GM18519 (cell line): ENCODE measurements around the gene GPR108.
"Not testable (repeated sequence)": the region's sequence is repeated elsewhere in the genome, so short reads cannot be mapped to it uniquely, and the experiment has no call there.

Experiments used
- ATAC-seq: cut with Tn5 transposase; IDR thresholded peaks from one replicate; pipeline ENCODE4 v1.9.1; 2021; ENCODE audit warnings: mild to moderate bottlenecking, moderate library complexity; ENCODE audit not compliant: unreplicated experiment, low FRiP score

GPR108 gene

GRCh38 chr19:6762253-6762797, 24.9 kb upstream of the GPR108 start:
- not testable (repeated sequence) for ATAC-seq

- no peak for ATAC-seq
These were observed 23.8 kb upstream of the GPR108 start for GRCh38 chr19:6761053-6761676.

DNA sequence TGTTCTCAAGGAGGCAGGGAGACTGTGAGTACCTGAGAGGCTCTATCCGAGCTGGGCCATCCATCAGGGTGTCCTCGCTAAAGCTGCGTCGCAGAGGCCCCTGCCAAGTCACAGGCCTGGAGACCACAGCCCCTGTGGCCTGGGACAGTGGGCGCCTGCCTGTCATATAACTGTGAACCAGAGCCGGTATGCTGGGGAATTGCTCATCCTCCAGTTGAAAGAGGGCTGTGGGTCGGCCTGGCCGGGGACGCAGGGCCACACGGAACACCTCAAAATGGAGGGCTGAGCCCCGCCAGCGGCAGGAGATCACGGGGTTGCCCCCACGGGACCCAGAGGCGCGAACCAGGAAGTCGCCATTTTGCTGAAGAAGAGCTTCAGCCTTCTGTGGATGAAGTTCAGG, 23.2 kb upstream of the GPR108 start:
- no peak for ATAC-seq

GRCh38 chr19:6754653-6755463, 17.5 kb upstream of the GPR108 start:
- ATAC-seq, result no peak

GRCh38 chr19:6754136-6754535, 16.8 kb upstream of the GPR108 start:
- ATAC-seq, result no peak

GRCh38 chr19:6753178-6754031, 16.0 kb upstream of the GPR108 start:
- ATAC-seq, result no peak

GRCh38 chr19:6752256-6753177, 15.1 kb upstream of the GPR108 start:
- no peak for ATAC-seq

- ATAC-seq, result no peak
These were observed 13.8 kb upstream of the GPR108 start for GRCh38 chr19:6751189-6751588.

GRCh38 chr19:6750062-6750461, 12.7 kb upstream of the GPR108 start:
- no peak for ATAC-seq

- ATAC-seq, result not testable (repeated sequence)
These were observed 11.2 kb upstream of the GPR108 start for GRCh38 chr19:6748543-6748942.

DNA sequence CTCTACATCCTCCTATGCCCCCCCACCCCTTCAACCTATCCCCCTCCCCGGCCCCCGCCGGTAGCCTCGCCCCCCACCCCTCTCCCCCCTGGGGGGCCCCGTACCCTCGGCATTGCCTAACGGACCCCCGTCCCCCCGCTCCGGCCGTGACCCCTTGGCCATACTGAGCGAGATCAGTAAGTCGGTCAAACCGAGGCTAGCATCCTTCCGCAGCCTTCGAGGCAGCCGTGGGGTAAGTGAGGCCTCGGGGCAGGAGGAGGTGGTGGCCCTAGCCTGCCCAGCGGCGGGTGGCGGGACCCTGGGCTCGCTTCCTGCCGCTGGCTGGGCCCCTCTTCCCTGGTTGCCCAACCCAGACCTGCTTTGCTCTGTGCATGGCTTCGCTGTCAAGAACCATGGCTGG, 8.6 kb upstream of the GPR108 start:
- no peak for ATAC-seq

GRCh38 chr19:6744381-6745301, 7.3 kb upstream of the GPR108 start:
- ATAC-seq, result no peak

GRCh38 chr19:6743714-6744380, 6.5 kb upstream of the GPR108 start:
- no peak for ATAC-seq

- ATAC-seq, result no peak
These were observed 5.7 kb upstream of the GPR108 start for GRCh38 chr19:6743066-6743465.

DNA sequence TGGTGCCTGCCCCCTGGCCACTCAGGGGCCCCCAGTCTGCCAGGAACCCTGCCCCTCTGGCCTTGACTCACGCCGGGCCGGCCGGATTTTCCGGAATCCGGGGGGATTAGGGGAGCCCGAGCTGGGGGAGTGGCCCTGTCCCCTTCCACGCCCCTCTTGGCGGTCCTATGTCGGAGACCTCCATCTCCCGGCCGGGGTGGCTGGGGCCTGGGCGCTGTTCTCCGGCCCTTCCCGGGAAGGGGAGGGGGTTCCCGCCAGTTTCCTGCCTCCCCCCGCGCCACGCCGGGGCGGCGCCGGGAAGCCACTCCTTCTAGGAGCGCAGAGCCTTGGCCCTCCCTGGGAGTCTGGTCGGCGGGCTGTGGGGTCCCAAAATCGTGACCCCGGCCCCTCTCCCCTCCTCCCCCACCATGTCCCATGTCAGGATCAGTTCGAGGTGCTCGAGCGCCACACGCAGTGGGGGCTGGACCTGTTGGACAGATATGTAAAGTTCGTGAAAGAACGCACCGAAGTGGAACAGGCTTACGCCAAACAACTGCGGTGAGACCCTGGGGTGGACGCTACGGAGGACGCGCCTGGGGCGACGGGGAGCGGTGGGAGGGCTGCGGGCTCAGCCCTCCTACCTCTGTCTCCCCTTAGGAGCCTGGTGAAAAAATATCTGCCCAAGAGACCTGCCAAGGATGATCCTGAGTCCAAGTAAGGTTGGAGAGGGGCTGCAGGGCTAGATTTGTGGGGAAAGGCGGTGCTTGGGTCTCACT, 3.4 kb upstream of the GPR108 start:
- ATAC-seq, result no peak

- no peak for ATAC-seq
These were observed 2.7 kb upstream of the GPR108 start for GRCh38 chr19:6739883-6740588.

DNA sequence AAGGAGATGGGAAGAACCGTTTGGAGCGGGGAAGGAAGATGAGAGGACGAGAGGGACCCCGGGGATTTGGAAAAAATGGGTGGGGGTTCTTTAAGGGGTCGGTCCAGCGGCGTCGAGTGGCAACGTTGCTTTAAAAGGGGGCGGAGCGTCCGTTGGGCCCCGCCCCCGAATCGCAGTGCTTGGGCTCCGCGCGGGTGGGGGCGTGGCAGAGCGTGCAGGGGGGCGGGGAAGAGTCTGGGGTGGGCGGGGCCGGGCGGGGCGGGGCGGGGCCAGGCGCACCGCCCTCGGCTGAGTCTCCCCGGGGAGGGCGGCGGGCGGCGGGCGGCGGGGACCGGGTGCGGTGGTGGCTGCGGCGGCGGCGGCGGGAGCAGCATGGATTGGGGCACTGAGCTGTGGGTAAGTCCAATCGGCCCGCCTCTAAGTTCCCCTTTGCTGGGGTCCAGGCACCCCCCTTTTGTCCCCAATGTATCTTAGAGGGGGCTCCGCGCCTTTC, 2.1 kb upstream of the GPR108 start, which contains the start of gene TRIP10:
Gene TRIP10, plus strand, starts transcription at position 291 of the 493 bp plus-strand sequence. Its CDS starts 82 bp downstream, at position 373.
- no peak for ATAC-seq
